ENCODE measurements around the gene ITK.

The ITK gene

GRCh38 chr5:157248821-157249470 lies 68.3 kb downstream of the ITK start:
- DNase-seq (ENCODE audit: low spot score): no peak

- no peak for DNase-seq (ENCODE audit: low spot score)
These were observed 72.2 kb downstream of the ITK start for GRCh38 chr5:157252711-157253465.

- peak; percentile 80 for DNase-seq (ENCODE audit: low spot score)
These were observed 72.9 kb downstream of the ITK start for GRCh38 chr5:157253547-157253946.

- no peak for DNase-seq (ENCODE audit: low spot score)
These were observed 77.8 kb downstream of the ITK start for GRCh38 chr5:157258450-157258849.

GRCh38 chr5:157259699-157260098 lies 79.1 kb downstream of the ITK start:
- DNase-seq (ENCODE audit: low spot score): no peak

- no peak for DNase-seq (ENCODE audit: low spot score)
These were observed 83.0 kb downstream of the ITK start for GRCh38 chr5:157263496-157264090.

GRCh38 chr5:157265714-157266285 lies 85.2 kb downstream of the ITK start, which contains the start of gene CYFIP2:
CYFIP2 (plus strand) TSS chr5:157266123; CDS start chr5:157285362, 19,239 bp downstream.
- peak; percentile 88 for DNase-seq (ENCODE audit: low spot score)

GRCh38 chr5:157266286-157267007 lies 85.8 kb downstream of the ITK start:
- peak; percentile 34 for DNase-seq (ENCODE audit: low spot score)

- no peak for DNase-seq (ENCODE audit: low spot score)
These were observed 86.4 kb downstream of the ITK start for GRCh38 chr5:157267025-157267424.

- no peak for DNase-seq (ENCODE audit: low spot score)
These were observed 87.3 kb downstream of the ITK start for GRCh38 chr5:157267761-157268480.

- DNase-seq (ENCODE audit: low spot score): no peak
These were observed 88.6 kb downstream of the ITK start for GRCh38 chr5:157269165-157269671.

- DNase-seq (ENCODE audit: low spot score): no peak
These were observed 89.2 kb downstream of the ITK start for GRCh38 chr5:157269761-157270272.

- no peak for DNase-seq (ENCODE audit: low spot score)
These were observed 90.1 kb downstream of the ITK start for GRCh38 chr5:157270771-157271170.

GRCh38 chr5:157271740-157272271 lies 91.2 kb downstream of the ITK start:
- no peak for DNase-seq (ENCODE audit: low spot score)

- no peak for DNase-seq (ENCODE audit: low spot score)
These were observed 92.5 kb downstream of the ITK start for GRCh38 chr5:157273131-157273556.

GRCh38 chr5:157275403-157275802 lies 94.8 kb downstream of the ITK start:
- DNase-seq (ENCODE audit: low spot score): no peak

- no peak for DNase-seq (ENCODE audit: low spot score)
These were observed 97.8 kb downstream of the ITK start for GRCh38 chr5:157278319-157279037.

- no peak for DNase-seq (ENCODE audit: low spot score)
These were observed 99.1 kb downstream of the ITK start for GRCh38 chr5:157279605-157280239.

- DNase-seq (ENCODE audit: low spot score): peak; percentile 32
These were observed 100.3 kb downstream of the ITK start for GRCh38 chr5:157280927-157281326.

All from AG08396 (cell line).